Purkinje cell (primary cell): ENCODE measurements around the gene PGM2. TPM values are rescaled to one million over a fixed set of nuclear protein-coding genes. Genes with fewer than 3 reads are reported as not detected.

ENCODE experiments used
- polyA plus RNA-seq: library from polyadenylated mRNA; unstranded; fragments of >200 nt; fragmentation: Nextera tagmentation; gene quantifications from 2 replicates; pipeline ENCODE4 v1.2.1, GENCODE V29; 2014

Gene PGM2
- polyA plus RNA-seq, result 3.5 and 5.2 TPM in 2 replicates

DNA sequence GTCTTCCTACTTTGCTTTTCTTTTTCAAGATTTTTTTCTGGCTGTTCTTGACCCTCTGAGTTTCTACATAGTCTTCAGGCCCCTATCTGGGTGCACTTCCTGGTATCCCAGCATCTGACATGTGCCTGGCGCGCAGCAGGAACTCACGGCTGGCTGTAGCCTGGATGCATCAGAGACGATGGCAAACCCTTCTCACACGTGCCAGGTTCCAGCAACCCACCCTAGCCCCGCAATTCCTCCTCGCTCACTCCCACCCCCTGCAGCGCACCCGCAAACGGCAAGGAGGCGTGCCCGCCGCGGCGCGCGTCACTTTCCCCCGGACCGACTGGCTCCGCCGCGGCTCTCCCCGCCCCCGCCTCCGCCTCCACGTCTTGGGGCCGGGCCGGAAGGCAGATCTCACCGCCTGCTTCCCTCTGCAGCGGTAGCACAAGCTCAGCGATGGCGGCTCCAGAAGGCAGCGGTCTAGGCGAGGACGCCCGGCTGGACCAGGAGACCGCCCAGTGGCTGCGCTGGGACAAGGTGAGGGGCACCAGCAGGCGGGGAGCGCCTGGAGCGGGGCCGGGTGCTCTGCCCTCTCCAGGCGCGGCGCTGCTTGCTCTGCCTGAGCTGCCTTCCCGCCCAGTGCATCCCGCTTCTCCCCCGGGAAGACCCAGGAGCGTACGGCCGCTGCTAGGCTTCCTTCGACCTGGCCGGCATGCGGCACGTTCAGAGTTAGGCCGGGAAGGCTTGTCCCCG lies at the start of gene PGM2:
TSS of gene PGM2 (plus strand) at position 392 of the 735 bp plus-strand sequence. CDS start at position 439, 47 bp downstream.

DNA sequence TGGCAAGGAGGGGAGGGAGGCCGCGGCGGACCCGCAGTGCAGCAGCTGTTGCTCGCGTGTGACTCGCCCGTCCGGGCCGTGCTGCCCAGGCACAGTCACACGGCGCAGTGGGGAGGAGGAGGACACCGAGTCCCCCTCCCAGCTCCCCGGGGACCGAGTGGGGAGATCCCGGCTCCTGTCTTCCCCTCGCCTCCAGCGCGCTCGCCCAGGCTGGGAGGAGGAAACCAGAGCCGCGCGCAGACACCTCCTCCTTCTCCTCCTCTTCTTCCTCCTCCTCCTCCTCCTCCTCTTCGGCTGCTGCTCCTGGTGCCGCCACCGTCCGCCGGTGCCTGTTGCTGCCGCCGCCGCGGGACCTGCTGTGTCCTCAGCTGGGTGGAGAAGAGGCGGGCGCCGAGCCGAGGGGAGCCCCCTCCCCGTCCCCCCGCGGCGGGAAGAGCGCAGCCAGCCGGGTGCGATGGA lies 64.3 kb downstream of the PGM2 start, which contains the start of gene TBC1D1:
TSS of gene TBC1D1 (plus strand) at position 284 of the 459 bp plus-strand sequence. CDS start 11,012 bp downstream, outside the sequence.

Other genes with a start within 250 kb of the PGM2 start
- 0.27 and 1.1 TPM in 2 replicates for gene RELL1, start 140.3 kb upstream of the PGM2 start, polyA plus RNA-seq
- gene TBC1D1, start 64.4 kb downstream of the PGM2 start, polyA plus RNA-seq, result 15.3 and 19.8 TPM in 2 replicates
- gene PTTG2, start 133.7 kb downstream of the PGM2 start, polyA plus RNA-seq, result not detected in 2 replicates